Hematopoietic multipotent progenitor cell treated with erythropoietin and hydrocortisone succinate and interleukin-3 and kit ligand, for 6 days (in vitro differentiated cells): Measurements from ENCODE around the gene ATAD3B.

Experiments used
- DNase-seq: peaks from one replicate; pipeline ENCODE4 v3.0.0-alpha.2; 2015

Gene ATAD3B

DNA sequence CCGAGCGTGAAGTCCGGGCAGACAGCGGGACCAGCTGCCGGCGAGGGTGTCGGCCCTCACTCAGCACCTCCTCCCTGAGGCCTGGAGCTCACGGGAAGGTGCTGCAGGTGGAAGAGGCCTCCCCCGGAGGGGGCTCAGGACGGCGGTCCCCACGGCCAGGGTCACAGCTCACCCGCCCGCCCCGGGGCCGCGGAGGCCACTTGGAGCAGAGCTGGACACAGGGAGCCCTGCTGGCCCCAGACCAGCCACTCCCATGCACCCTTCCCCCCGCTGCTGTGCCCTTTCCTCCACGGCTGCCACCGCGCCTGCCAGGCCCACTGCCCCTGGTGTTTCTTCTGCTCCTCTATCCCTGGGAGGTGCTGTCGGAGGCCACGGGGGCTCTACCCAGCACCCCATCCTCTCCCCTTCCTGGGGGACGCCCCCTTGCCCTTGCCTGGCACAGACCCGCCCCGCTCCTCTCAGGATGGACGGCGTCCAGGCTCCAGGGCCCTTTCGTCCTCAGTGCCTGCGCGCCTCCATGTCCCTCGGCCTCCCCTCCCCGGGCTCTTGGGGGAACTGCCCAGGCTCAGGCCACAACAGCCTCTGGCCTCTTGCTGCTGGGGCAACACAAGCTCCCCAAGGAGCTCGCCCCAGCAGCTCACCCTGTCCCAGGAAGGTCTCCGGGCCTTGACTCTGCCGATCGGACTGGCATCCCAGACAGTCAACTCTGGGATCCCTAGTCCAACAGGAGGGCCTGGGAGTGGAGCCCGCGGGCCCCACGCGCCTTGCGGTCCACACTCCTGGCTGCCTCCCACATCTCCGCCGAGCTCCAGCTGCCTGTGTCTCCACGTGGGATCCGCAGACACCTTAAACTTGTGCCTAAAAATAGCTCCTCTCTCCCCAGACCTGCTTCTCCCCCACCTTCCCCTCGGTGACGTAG, 64.7 kb downstream of the ATAD3B start:
- DNase-seq: no peak

- no peak for DNase-seq
Measured at GRCh38 chr1:1536938-1537546, 65.5 kb downstream of the ATAD3B start.

GRCh38 chr1:1537626-1538250, 66.2 kb downstream of the ATAD3B start:
- DNase-seq: no peak

DNA sequence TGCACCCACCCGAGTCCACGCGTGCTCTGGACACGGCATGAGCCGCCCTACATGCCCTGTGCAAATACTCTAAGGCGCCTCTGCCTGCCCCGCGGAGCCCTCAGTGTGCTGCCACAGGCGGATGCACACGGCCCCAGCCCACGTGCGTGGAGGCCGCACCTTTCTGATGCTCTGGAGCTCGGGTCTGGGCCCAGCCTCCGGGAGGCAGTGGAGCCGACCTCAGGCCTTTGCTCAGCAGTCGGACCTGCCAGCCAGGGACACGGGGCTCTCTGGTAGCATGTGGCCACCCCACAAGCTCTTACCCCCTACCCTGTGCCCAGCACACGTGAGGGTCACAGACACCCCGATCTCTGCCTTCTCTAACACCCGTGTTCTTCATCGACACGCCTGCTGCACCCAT, 66.8 kb downstream of the ATAD3B start:
- no peak for DNase-seq

GRCh38 chr1:1538989-1539309, 67.4 kb downstream of the ATAD3B start:
- no peak for DNase-seq

GRCh38 chr1:1539310-1540089, 67.9 kb downstream of the ATAD3B start:
- DNase-seq: no peak

- DNase-seq: peak; percentile 74
Measured at GRCh38 chr1:1540090-1540817, 68.7 kb downstream of the ATAD3B start, which contains the start of gene TMEM240. TMEM240 (minus strand) TSS chr1:1540624; CDS start chr1:1540346, 278 bp downstream.

- DNase-seq: no peak
Measured at GRCh38 chr1:1540818-1541628, 69.5 kb downstream of the ATAD3B start.

GRCh38 chr1:1541956-1542765, 70.6 kb downstream of the ATAD3B start:
- no peak for DNase-seq

DNA sequence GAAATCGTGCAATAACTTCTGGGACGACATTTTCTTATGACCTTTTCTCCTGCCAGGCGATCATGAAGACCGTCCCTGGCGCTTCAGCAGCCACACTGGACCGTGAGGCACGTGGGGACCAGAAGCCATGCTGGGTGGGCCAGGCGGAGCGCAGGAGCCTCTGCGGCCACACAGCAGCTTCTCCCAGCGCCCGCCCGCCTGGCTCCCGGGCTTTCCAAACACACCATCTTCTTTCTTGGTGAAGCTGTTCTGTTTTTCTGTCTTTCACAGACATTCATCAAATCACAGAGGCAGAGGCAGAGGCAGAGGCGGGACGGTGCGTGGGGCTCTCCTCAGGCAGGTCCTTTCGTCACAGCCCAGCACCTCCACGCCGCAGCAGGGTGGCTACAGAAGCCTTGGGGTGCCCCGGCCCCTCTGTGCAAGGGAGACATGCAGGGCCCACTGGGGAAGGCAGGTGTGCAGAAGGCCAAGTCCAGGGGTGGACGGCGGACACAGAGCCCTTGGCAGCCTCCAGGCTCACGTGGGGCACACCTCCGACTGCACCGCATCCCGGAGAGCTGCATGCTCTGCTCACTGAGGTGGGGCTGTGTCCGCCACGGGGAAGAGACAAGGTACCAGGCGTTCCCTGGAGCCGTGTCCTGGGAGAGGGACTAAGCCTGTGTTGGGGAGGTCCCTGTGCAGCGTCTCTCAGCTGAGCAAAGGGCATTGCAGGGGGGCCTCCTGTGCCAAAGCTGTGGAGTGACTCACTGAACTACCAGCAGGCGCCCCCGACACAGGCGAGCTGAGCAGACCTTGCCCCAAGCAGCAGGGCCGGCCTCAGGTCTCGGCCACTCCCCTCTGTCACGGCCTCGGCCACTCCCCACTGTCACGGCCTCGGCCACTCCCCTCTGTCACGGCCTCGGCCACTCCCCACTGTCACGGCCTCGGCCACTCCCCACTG, 71.5 kb downstream of the ATAD3B start:
- DNase-seq: no peak

DNA sequence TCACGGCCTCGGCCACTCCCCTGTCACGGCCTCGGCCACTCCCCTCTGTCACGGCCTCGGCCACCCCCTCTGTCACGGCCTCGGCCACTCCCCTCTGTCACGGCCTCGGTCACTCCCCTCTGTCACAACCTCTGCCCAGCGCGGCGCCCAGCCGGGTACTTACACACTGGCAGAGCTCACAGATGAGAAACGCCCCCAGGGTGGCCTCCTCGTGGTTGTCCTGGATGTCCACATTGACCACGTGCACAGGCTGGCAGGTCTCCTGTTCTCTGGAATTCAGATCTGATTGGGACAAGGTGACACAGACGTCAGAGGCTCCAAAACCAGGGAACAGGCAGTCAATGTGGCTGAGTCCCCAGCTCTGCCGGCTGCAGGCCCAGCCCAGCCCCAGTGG, 72.1 kb downstream of the ATAD3B start:
- DNase-seq: no peak

DNA sequence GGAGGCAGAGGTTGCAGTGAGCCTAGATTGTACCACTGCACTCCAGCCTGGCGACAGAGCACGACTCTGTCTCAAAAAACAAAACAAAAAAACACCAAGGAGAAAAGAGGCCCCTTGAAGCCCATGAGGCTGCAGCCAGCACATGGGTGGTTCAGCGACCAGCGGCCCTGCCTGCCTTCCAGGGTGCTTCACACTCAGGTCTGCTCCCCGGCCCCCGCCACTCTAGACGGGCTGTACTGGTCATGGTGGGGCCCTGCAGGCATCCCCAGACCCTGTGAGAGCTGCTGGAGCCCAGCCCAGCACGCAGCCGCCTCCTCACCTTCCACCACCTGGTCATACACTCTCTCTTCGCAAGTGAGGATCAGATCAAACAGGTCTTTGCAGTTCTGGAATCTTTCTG, 73.0 kb downstream of the ATAD3B start:
- DNase-seq: no peak
